K562 (cell line): ENCODE measurements around the gene ZNF410. TPM values are rescaled to one million over a fixed set of nuclear protein-coding genes. Genes with fewer than 3 reads are reported as not detected.

Source experiments
- ATAC-seq: fragments of 200-7000 bp; cut with Tn5 transposase; 3 replicates; pipeline ENCODE4 v1.9.1; 2020; ENCODE audit warnings: moderate library complexity
- BruUV-seq: library from RNA; stranded (reverse); fragments of 400-500 nt; replicated peaks from 2 replicates; lab custom pipeline; 2021; lab: Mats Ljungman, UMichigan
- CTCF ChIA-PET: fragments of 300-600 bp; formaldehyde crosslinking; extraction: SDS; loops from one replicate; lab custom pipeline; 2021; ENCODE audit warnings: low intra/inter-chr PET ratio; lab: Yijun Ruan, JAX
- POLR2A ChIA-PET: fragments of 300-600, 350-650 bp; sonication (Branson Sonifier 250); formaldehyde crosslinking; extraction: SDS; loops from one replicate; lab custom pipeline; 2021; ENCODE audit warnings: antibody characterized with exemption, inconsistent platforms; lab: Yijun Ruan, JAX
- DNase-seq, 4 experiments: peaks; one replicate each; pipeline versions ENCODE4 v3.0.0 to v3.0.0-alpha.2; 2011 to 2018; ENCODE audit warnings: low spot score in 3 of 4, mixed read lengths in 3 of 4; ENCODE audit errors: extremely low read depth in 1 of 4
- FAIRE-seq: peaks from 2 replicates; lab custom pipeline; 2011; peaks lifted over from hg19 to GRCh38; lab: Jason Lieb, UNC
- H2AFZ ChIP-seq: 2 replicates; pipeline ENCODE4 v1.6.0; 2011; ENCODE audit warnings: low read depth, low read length, control low read depth, inconsistent platforms
- H3K27ac ChIP-seq: fragments of 200-600 bp; 3 replicates; pipeline ENCODE4 v1.8.0; 2011; ENCODE audit warnings: low read depth, mild to moderate bottlenecking, control low read depth, inconsistent platforms, low read length, moderate library complexity, mixed read lengths; ENCODE audit errors: extremely low read depth
- H3K27me3 ChIP-seq, 2 experiments: fragments of 300-600 bp in 1 of 2; 2 replicates in 1 of 2; 3 replicates in 1 of 2; pipeline versions ENCODE4 v1.6.0 to v1.8.0; 2011; ENCODE audit warnings: inconsistent platforms in 2 of 2, low read length in 2 of 2, mild to moderate bottlenecking in 1 of 2, mixed read lengths in 1 of 2, moderate library complexity in 1 of 2; ENCODE audit not compliant: control insufficient read depth in 2 of 2, insufficient read depth in 2 of 2
- H3K36me3 ChIP-seq: fragments of 300-600 bp; 3 replicates; pipeline ENCODE4 v1.8.0; 2011; ENCODE audit warnings: mild to moderate bottlenecking, low read length, inconsistent platforms; ENCODE audit not compliant: control insufficient read depth, insufficient read depth
- H3K4me1 ChIP-seq, 2 experiments: fragments of 200-600 bp in 1 of 2; replicated peaks in 1 of 2; 2 replicates in 1 of 2; 3 replicates in 1 of 2; pipeline versions ENCODE4 v1.5.1 to v1.8.0; 2011; ENCODE audit warnings: inconsistent platforms in 2 of 2, low read length in 2 of 2, mild to moderate bottlenecking in 1 of 2, mixed read lengths in 1 of 2, moderate library complexity in 1 of 2; ENCODE audit not compliant: control insufficient read depth in 2 of 2, insufficient read depth in 2 of 2
- H3K4me2 ChIP-seq: 2 replicates; pipeline ENCODE4 v1.6.1; 2011; ENCODE audit warnings: low read length, control low read depth, inconsistent platforms, mixed read lengths; ENCODE audit not compliant: insufficient read depth
- H3K4me3 ChIP-seq: fragments of 200-600 bp; sonication (generic), shearing (Covaris generic); 2 replicates; pipeline ENCODE4 v1.5.1; 2016; ENCODE audit warnings: control low read depth, inconsistent platforms
- H3K79me2 ChIP-seq: fragments of 200-600 bp; 3 replicates; pipeline ENCODE4 v1.8.0; 2011; ENCODE audit warnings: low read length, inconsistent platforms; ENCODE audit not compliant: control insufficient read depth, insufficient read depth
- H3K9ac ChIP-seq, 2 experiments: 2 replicates each; pipeline versions ENCODE4 v1.6.0 to v1.6.1; 2011; ENCODE audit warnings: low read depth in 2 of 2, low read length in 2 of 2, control low read depth in 1 of 2, inconsistent platforms in 1 of 2, mild to moderate bottlenecking in 1 of 2, mixed read lengths in 1 of 2; ENCODE audit not compliant: insufficient read depth in 1 of 2
- H3K9me1 ChIP-seq: one replicate; pipeline ENCODE4 v1.6.0; 2011; ENCODE audit warnings: inconsistent platforms, mild to moderate bottlenecking, low read length, moderate library complexity; ENCODE audit not compliant: control insufficient read depth, insufficient read depth
- H3K9me3 ChIP-seq: replicated peaks from 2 replicates; pipeline ENCODE4 v1.5.1; 2011; ENCODE audit warnings: low read depth, low read length, inconsistent platforms; ENCODE audit not compliant: control insufficient read depth, insufficient read depth
- H4K20me1 ChIP-seq: replicated peaks from 2 replicates; pipeline ENCODE4 v1.6.1; 2011; ENCODE audit warnings: low read length, inconsistent platforms, mixed read lengths; ENCODE audit not compliant: control insufficient read depth, insufficient read depth
- ELF4 ChIP-seq: fragments of 450-650 bp; formaldehyde crosslinking; IDR thresholded peaks from 2 replicates; pipeline ENCODE4 v1.4.0; 2022; ENCODE audit warnings: missing genetic modification characterization
- KLF10 ChIP-seq: fragments of 250-450 bp; sonication (Bioruptor Pico); IDR thresholded peaks from 2 replicates; pipeline ENCODE4 v1.6.1; 2021; ENCODE audit warnings: matching md5 sums
- L3MBTL2 ChIP-seq: fragments of 450-650 bp; IDR thresholded peaks from 2 replicates; pipeline ENCODE4 v1.6.1; 2016; ENCODE audit warnings: mild to moderate bottlenecking, moderate library complexity
- MTA1 ChIP-seq: fragments of 450-650 bp; IDR thresholded peaks from 2 replicates; pipeline ENCODE4 v1.6.1; 2017; ENCODE audit warnings: borderline replicate concordance
- PHB ChIP-seq: fragments of 250-450 bp; sonication (Bioruptor Pico); IDR thresholded peaks from 2 replicates; pipeline ENCODE4 v1.5.0; 2021
- POLR2A ChIP-seq: fragments of 450-650 bp; conservative IDR thresholded peaks from 2 replicates; pipeline ENCODE4 v1.6.1; 2016
- TCF7L2 ChIP-seq: fragments of 150-350 bp; IDR thresholded peaks from 2 replicates; pipeline ENCODE4 v1.6.1; 2016; ENCODE audit warnings: low read depth, mild to moderate bottlenecking, low read length, moderate library complexity
- ZC3H11A ChIP-seq: IDR thresholded peaks from 2 replicates; pipeline ENCODE4 v1.6.1; 2012; ENCODE audit warnings: low read depth, low read length, improper control_type of control experiment
- ZNF274 ChIP-seq: IDR thresholded peaks from 2 replicates; pipeline ENCODE4 v1.6.1; 2011; ENCODE audit warnings: low read depth, mild to moderate bottlenecking, low read length, moderate library complexity, borderline replicate concordance
- ZNF507 ChIP-seq: conservative IDR thresholded peaks from 2 replicates; pipeline ENCODE4 v1.6.1; 2017; ENCODE audit warnings: missing genetic modification characterization, missing compliant biosample characterization
- ZNF699 ChIP-seq: fragments of 250-450 bp; sonication (Bioruptor Pico); IDR thresholded peaks from 2 replicates; pipeline ENCODE4 v1.8.0; 2021; ENCODE audit warnings: mild to moderate bottlenecking, moderate library complexity; ENCODE audit not compliant: insufficient replicate concordance
- WGBS: fragments of 100-300 bp; shearing (Covaris generic); methylation state at CpG from one replicate; pipeline ENCODE4 v1.1.6; 2016; ENCODE audit warnings: low coverage, mixed read lengths; ENCODE audit not compliant: insufficient coverage; ENCODE audit errors: missing lambda C conversion rate; 5-methylcytosine and 5-hydroxymethylcytosine counted together
- in situ Hi-C: fragments of 300-500 bp; cut with MboI; formaldehyde crosslinking; loops from 4 replicates; pipeline ENCODE4 v1.15.0; 2018; ENCODE audit warnings: inconsistent platforms, mixed read lengths
- intact Hi-C: fragments of 100-400 bp; cut with micrococcal nuclease; formaldehyde crosslinking; loops from 2 replicates; pipeline ENCODE4 v1.14.2; 2022
- polyA plus RNA-seq, 8 experiments: library from polyadenylated mRNA; depleted of rRNA in 4 of 8; stranded (reverse) in 5 of 8; unstranded in 3 of 8; fragments of >200 nt; fragmentation: Nextera tagmentation in 2 of 8; fragmentation: Illumina TruSeq in 1 of 8; extraction: Ambion mirVana in 2 of 8; extraction: Trizol in 1 of 8; gene quantifications; 2 replicates each; pipeline versions ENCODE4 v1.2.1 to v1.2.3, GENCODE V29; 2011 to 2014; ENCODE audit warnings: inconsistent platforms in 1 of 8, missing spikeins in 1 of 8
- total RNA-seq, 7 experiments: library from RNA; depleted of rRNA in 6 of 7; stranded (reverse); fragments of >200 nt in 6 of 7; fragmentation: Illumina TruSeq in 2 of 7; extraction: Trizol in 2 of 7; gene quantifications; 2 replicates each; pipeline versions ENCODE4 v1.2.1 to v1.2.3, GENCODE V29; 2011 to 2021; ENCODE audit warnings: low replicate concordance in 1 of 7
- TF ChIP-seq, protein P1 (sequence below): fragments of 250-450 bp; sonication (Bioruptor Pico); IDR thresholded peaks from 2 replicates; pipeline ENCODE4 v1.5.0; 2021
- TF ChIP-seq, protein P2 (sequence below): sonication (generic); formaldehyde crosslinking; IDR thresholded peaks from 2 replicates; pipeline ENCODE4 v1.8.0; 2022; ENCODE audit warnings: mild to moderate bottlenecking, missing genetic modification reagents
- TF ChIP-seq, protein P3 (sequence below): sonication (generic); IDR thresholded peaks from 2 replicates; pipeline ENCODE4 v1.6.1; 2016

The ZNF410 gene
- total and polyA plus RNA-seq, 9 of the 15 experiments (the other 6 are each of a cell fraction or from before 2014, with no cell fraction given) = 20.5 to 64.8 (median 38.7) TPM

DNA sequence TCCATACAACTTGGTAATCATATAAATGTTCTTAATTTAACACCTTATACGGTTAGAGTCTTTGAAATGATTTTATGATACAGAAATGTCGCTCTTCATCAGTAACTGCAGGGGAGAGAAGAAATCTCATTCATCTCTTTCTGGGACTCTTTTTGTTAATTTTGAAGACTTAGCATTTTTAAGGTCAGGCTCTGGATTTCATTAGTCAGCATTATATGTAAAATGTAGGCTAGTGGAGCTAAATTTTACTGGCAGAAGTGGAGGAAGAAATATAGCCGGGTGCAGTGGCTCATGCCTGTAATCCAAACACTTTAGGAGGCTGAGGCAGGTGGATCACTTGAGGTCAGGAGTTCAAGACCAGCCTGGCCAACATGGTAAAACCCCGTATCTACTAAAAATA lies 39.7 kb upstream of the ZNF410 start (continued):
- TF ChIP-seq ZNF507 (tag) = no peak
- no peak for TF ChIP-seq KLF10 (CRISPR knock-in tag)
- no peak for TF ChIP-seq L3MBTL2
- no peak for TF ChIP-seq POLR2A
- TF ChIP-seq ELF4 (CRISPR knock-in tag) = no peak
- TF ChIP-seq ZNF274 = no peak
- TF ChIP-seq, protein P1, sequence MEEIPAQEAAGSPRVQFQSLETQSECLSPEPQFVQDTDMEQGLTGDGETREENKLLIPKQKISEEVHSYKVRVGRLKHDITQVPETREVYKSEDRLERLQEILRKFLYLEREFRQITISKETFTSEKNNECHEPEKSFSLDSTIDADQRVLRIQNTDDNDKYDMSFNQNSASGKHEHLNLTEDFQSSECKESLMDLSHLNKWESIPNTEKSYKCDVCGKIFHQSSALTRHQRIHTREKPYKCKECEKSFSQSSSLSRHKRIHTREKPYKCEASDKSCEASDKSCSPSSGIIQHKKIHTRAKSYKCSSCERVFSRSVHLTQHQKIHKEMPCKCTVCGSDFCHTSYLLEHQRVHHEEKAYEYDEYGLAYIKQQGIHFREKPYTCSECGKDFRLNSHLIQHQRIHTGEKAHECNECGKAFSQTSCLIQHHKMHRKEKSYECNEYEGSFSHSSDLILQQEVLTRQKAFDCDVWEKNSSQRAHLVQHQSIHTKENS (CRISPR knock-in tag) = no peak
- TF ChIP-seq, protein P2, sequence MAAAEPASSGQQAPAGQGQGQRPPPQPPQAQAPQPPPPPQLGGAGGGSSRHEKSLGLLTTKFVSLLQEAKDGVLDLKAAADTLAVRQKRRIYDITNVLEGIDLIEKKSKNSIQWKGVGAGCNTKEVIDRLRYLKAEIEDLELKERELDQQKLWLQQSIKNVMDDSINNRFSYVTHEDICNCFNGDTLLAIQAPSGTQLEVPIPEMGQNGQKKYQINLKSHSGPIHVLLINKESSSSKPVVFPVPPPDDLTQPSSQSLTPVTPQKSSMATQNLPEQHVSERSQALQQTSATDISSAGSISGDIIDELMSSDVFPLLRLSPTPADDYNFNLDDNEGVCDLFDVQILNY (CRISPR knock-in tag) = no peak
- TF ChIP-seq PHB (CRISPR knock-in tag) = no peak
- TF ChIP-seq TCF7L2 = no peak

DNA sequence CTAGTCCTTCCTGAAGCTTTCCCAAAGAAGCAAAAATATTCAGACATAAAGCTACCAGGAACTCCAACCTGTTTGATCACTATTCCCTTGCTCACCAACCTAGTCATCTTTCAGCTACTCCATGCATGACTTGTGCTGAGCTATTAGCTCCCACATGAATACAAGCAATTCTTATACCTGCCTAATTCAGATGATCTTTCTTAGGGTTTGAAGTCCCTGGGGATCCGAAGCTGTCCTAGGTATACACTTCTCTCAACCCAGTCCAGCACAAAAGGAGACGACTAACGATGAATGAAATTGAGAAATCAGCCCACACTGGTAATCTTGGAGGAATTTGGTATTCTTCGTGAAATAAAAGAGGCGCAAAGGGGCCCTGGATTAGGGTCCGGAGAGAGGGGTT lies 35.7 kb upstream of the ZNF410 start:
- FAIRE-seq (peak; percentile 11), DNase-seq (peak in 2 of 4 experiments; percentile 7 to 15)
- no TSS peak for BruUV-seq
- H3K36me3 ChIP-seq = peaks cover 7% of the 10 kb centered on the region; the same call in 1 of the 3 replicates
- H3K9me3 ChIP-seq = no peaks in the 10 kb centered on the region; the same call in 1 of the 2 replicates
- peaks cover 4 to 12% of the 10 kb centered on the region in 2 experiments; a peak in 4 of 5 replicates for H3K4me1 ChIP-seq
- peaks cover 22% of the 10 kb centered on the region for H3K79me2 ChIP-seq
- peak overlapping the region; percentile 82; the same call in 2 of the 3 replicates for H3K27ac ChIP-seq
- peak overlapping the region; percentile 79 for H3K4me2 ChIP-seq
- intact Hi-C loops (loop anchor here (10.0 kb wide), 1 partner anchor 216 kb away; no protein-coding TSS in a partner anchor), in situ Hi-C loops (no loop called here)
- 16% methylated on average over 6 of the region's 6 CpGs for WGBS
- H3K27me3 ChIP-seq = no peaks in the 10 kb centered on the region
- peak overlapping the region; percentile 91 for H2AFZ ChIP-seq
- peak overlapping the region; percentile 81 to 92; a peak in 3 of 4 replicates for H3K9ac ChIP-seq
- H3K4me3 ChIP-seq = peak overlapping the region; percentile 45
- TF ChIP-seq MTA1 = no peak
- TF ChIP-seq, protein P3, sequence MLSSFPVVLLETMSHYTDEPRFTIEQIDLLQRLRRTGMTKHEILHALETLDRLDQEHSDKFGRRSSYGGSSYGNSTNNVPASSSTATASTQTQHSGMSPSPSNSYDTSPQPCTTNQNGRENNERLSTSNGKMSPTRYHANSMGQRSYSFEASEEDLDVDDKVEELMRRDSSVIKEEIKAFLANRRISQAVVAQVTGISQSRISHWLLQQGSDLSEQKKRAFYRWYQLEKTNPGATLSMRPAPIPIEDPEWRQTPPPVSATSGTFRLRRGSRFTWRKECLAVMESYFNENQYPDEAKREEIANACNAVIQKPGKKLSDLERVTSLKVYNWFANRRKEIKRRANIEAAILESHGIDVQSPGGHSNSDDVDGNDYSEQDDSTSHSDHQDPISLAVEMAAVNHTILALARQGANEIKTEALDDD = peak; percentile 47
- no peak for TF ChIP-seq ZNF699 (CRISPR knock-in tag)
- no peak for TF ChIP-seq ZC3H11A
- TF ChIP-seq, all 486 proteins: peak for 1
- CTCF ChIA-PET = no interaction called here
- Histone ChIP-seq H3K9me1 (no peaks in the 10 kb centered on the region), H4K20me1 (no peaks in the 10 kb centered on the region)
- peak; percentile 12; the same call in 2 of the 3 replicates for ATAC-seq
- POLR2A ChIA-PET = interaction anchor here (0.6 to 2.6 kb wide), 7 partner anchors 10 to 1860 kb away, joined by 3 to 11 read pairs (median 3); a partner anchor contains a TSS
